H1 (cell line): Measurements from ENCODE around the gene RBM43. TPM values are rescaled to one million over a fixed set of nuclear protein-coding genes. Genes with fewer than 3 reads are reported as not detected.

Source experiments
- BRCA1 ChIP-seq: IDR thresholded peaks from 2 replicates; pipeline ENCODE4 v1.6.1; 2012; ENCODE audit warnings: low read depth, low read length, improper control_type of control experiment
- CBX8 ChIP-seq: fragments of 300-800, 300-1000 bp; sonication (generic); IDR thresholded peaks from 2 replicates; pipeline ENCODE4 v1.7.1; 2016; ENCODE audit warnings: low read depth, low read length, borderline replicate concordance
- CHD7 ChIP-seq: fragments of 300-600 bp; sonication (generic); IDR thresholded peaks from 2 replicates; pipeline ENCODE4 v1.7.1; 2012; ENCODE audit warnings: low read length, moderate library complexity, mild to moderate bottlenecking, inconsistent platforms; ENCODE audit not compliant: insufficient replicate concordance
- GTF2F1 ChIP-seq: IDR thresholded peaks from 2 replicates; pipeline ENCODE4 v1.6.1; 2012; ENCODE audit warnings: low read depth, low read length, improper control_type of control experiment, borderline replicate concordance
- JUN ChIP-seq: IDR thresholded peaks from 2 replicates; pipeline ENCODE4 v1.6.1; 2011; ENCODE audit warnings: low read depth, mild to moderate bottlenecking, improper control_type of control experiment, low read length
- KDM1A ChIP-seq: fragments of 200-600, 300-600 bp; sonication (generic); IDR thresholded peaks from 2 replicates; pipeline ENCODE4 v1.7.1; 2016; ENCODE audit warnings: mild to moderate bottlenecking, low read length, borderline replicate concordance
- RXRA ChIP-seq: IDR thresholded peaks from 2 replicates; pipeline ENCODE4 v1.6.1; 2011; ENCODE audit warnings: low read depth, mild to moderate bottlenecking, low read length, moderate library complexity; ENCODE audit not compliant: insufficient read depth
- SUZ12 ChIP-seq: fragments of 200-600 bp; sonication (generic); IDR thresholded peaks from 2 replicates; pipeline ENCODE4 v1.6.1; 2012; ENCODE audit warnings: mild to moderate bottlenecking, inconsistent platforms, low read length, moderate library complexity, mixed read lengths
- USF2 ChIP-seq: IDR thresholded peaks from 2 replicates; pipeline ENCODE4 v1.6.1; 2011; ENCODE audit warnings: low read length, improper control_type of control experiment
- polyA plus RNA-seq, 7 experiments: library from polyadenylated mRNA; depleted of rRNA in 3 of 7; stranded (reverse) in 5 of 7; unstranded in 2 of 7; fragments of >200 nt in 5 of 7; fragments of 200-250 nt in 2 of 7; gene quantifications; 1 replicate in 5 of 7; 2 replicates in 1 of 7; 4 replicates in 1 of 7; pipeline versions ENCODE4 v1.2.1 to v1.2.3, GENCODE V29; 2011 to 2013; ENCODE audit warnings: missing spikeins in 2 of 7, mixed read lengths in 2 of 7
- total RNA-seq: library from RNA; stranded (reverse); fragmentation: NEBNext Ultra II Directional; extraction: Animal tissue kit (Norgen Biotek cat#: 25700); gene quantifications from 2 replicates; pipeline ENCODE4 v1.2.1, GENCODE V29; 2021

Gene RBM43
- total and polyA plus RNA-seq, 2 of the 8 experiments (the other 6 are each of a cell fraction or from before 2014, with no cell fraction given): 1.7 to 2.0 TPM

GRCh38 chr2:151251012-151251411, 10.7 kb downstream of the RBM43 start (continued):
- TF ChIP-seq CHD7 (no peak), KDM1A (no peak), SUZ12 (no peak), GTF2F1 (no peak), RXRA (no peak), JUN (no peak), USF2 (no peak), BRCA1 (no peak), CBX8 (no peak)
- TF ChIP-seq, all 59 proteins: peak for 0
